SH-SY5Y (cell line): Measurements from ENCODE around the gene SPINK13.

ENCODE experiments used
- GATA2 ChIP-seq: IDR thresholded peaks from 2 replicates; pipeline ENCODE4 v1.6.1; 2011; ENCODE audit warnings: mild to moderate bottlenecking, low read depth, low read length
- GATA3 ChIP-seq: IDR thresholded peaks from 2 replicates; pipeline ENCODE4 v1.6.1; 2011; ENCODE audit warnings: low read depth, mild to moderate bottlenecking, low read length, moderate library complexity

- TF ChIP-seq GATA2 (no peak), GATA3 (no peak)
These were observed 47.1 kb upstream of the SPINK13 start for GRCh38 chr5:148221508-148221907.
